IPS-15b (cell line): Measurements from ENCODE around the gene MTMR8.
"Not testable (repeated sequence)": the region's sequence is repeated elsewhere in the genome, so short reads cannot be mapped to it uniquely, and the experiment has no call there.

Experiments used
- H3K27me3 ChIP-seq: one replicate; pipeline ENCODE4 v1.6.1; 2013; ENCODE audit warnings: low read length; ENCODE audit not compliant: control insufficient read depth, insufficient read depth
- H3K36me3 ChIP-seq: one replicate; pipeline ENCODE4 v1.6.1; 2013; ENCODE audit warnings: low read length; ENCODE audit not compliant: control insufficient read depth, insufficient read depth
- H3K4me1 ChIP-seq: one replicate; pipeline ENCODE4 v1.6.1; 2013; ENCODE audit warnings: mild to moderate bottlenecking, low read length; ENCODE audit not compliant: control insufficient read depth, insufficient read depth
- H3K4me3 ChIP-seq: one replicate; pipeline ENCODE4 v1.5.1; 2013; ENCODE audit warnings: low read depth, low read length
- H3K9ac ChIP-seq: one replicate; pipeline ENCODE4 v1.6.1; 2013; ENCODE audit warnings: low read depth, mild to moderate bottlenecking, low read length
- H3K9me3 ChIP-seq: one replicate; pipeline ENCODE4 v1.6.1; 2013; ENCODE audit warnings: mild to moderate bottlenecking, low read length; ENCODE audit not compliant: control insufficient read depth, insufficient read depth

The MTMR8 gene

DNA sequence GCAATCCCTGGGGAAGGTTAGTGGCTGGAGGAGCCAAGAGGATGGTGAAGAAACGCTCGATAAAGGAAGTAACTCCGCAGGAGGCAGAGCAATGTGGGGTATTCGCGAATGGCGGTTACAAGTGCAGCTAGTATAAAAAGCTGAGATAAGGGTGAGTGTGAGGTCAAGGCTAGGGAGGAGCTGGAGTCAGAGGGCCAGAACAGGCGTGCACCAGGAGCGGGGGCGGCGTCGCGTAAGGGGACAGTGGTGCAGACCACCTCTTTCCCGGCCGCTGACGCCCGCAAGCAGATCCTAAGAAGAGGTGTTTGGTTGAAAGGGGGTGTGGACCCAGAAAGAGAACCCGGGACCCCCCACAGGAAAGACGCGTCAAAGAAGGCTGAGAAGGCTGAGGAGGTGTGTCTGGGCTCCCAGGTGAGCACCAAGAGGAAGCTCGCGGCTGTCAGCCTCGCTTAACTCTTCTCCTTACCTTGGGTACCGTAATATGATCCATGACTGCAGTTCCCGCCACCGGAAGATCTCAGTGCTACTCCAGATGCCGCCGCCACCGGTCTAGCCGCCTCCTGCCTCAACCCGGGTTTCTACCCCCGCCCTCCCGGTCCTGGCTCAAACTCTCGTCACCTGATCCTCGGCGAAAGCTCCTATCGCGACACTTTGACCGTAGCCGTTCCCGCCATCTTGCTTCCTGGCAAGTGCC lies at the start of gene MTMR8:
Gene MTMR8 (minus strand): TSS at position 579 of the 694 bp plus-strand sequence. CDS start 89 bp downstream, at position 490.
- no peaks in the 10 kb centered on the region for H3K9me3 ChIP-seq
- H3K4me3 ChIP-seq: peak within 1 kb of the TSS; percentile 72
- H3K4me1 ChIP-seq: no peaks in the 10 kb centered on the region
- H3K36me3 ChIP-seq: no peaks in the 10 kb centered on the region
- H3K9ac ChIP-seq: no peak within 1 kb of the TSS
- H3K27me3 ChIP-seq: no peaks in the 10 kb centered on the region

DNA sequence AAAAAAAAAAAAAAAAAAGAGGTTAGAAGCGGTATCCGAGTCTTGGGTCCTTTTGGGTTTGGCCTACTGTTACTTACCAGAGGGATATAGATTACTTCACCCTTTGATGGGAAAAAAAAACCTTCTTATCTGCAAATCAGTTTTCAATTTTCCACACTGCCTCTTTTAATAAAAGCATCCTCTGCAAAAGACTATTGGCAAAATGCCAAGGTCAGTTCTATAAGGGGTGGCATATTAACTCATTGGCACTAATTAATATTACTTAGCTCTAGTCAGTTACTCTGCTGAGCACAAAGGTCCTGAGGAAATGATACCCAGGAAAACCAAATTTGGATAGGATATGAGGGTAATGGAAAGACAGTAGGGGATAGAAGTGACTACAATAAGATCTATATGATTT lies 44.3 kb upstream of the MTMR8 start:
- H3K9me3 ChIP-seq: no peaks in the 10 kb centered on the region

DNA sequence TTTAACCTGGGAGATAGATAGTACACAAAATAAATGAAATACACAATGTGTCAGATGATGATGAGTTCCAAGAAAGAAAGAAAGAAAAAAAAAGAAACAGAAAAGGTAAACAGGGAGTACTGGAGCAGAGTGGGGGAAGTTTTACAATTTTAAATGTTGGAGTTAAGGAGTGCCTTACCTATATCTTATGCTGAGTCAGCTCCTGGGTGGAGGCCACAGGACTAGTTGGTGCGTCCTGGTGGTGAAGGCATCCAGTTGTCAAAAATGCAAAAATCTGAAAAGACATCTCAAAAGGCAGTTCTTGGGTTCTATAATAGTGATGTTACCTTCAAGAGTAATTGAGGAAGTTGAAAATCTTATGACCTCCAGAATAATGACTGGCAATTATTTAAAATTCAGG lies 42.4 kb upstream of the MTMR8 start:
- no peak overlapping the region for H3K9ac ChIP-seq
- no peaks in the 10 kb centered on the region for H3K4me1 ChIP-seq
- no peak overlapping the region for H3K4me3 ChIP-seq
- H3K27me3 ChIP-seq: no peaks in the 10 kb centered on the region
- H3K36me3 ChIP-seq: no peaks in the 10 kb centered on the region
- H3K9me3 ChIP-seq: peaks cover 5% of the 10 kb centered on the region

More for the DNA sequence above, 44.3 kb upstream of the MTMR8 start:
- Histone ChIP-seq H3K36me3 (no peaks in the 10 kb centered on the region), H3K9ac (no peak overlapping the region), H3K4me3 (no peak overlapping the region), H3K27me3 (no peaks in the 10 kb centered on the region), H3K4me1 (no peaks in the 10 kb centered on the region)

DNA sequence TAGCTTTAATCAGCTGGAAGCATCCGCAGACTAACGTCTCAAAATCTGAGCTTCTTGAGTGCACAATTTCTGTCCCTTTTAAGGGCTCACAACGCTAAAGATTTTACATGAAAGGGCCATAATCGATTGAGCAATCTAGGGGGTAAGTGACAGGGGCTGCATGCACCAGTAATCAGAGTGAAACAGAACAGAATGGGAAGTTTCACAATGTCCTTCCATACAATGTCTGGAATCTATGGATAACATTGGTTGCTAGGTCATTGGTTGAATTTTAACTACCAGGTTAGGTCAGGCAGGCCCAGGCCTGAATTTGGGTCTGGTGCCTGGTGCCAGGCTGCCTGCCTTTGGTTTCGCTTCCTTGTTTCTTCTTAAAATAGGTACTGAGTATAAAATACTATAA lies 42.0 kb upstream of the MTMR8 start:
- H3K4me3 ChIP-seq: no peak overlapping the region
- H3K9ac ChIP-seq: no peak overlapping the region
- no peaks in the 10 kb centered on the region for H3K4me1 ChIP-seq
- no peaks in the 10 kb centered on the region for H3K27me3 ChIP-seq
- H3K36me3 ChIP-seq: no peaks in the 10 kb centered on the region
- peaks cover 5% of the 10 kb centered on the region for H3K9me3 ChIP-seq

DNA sequence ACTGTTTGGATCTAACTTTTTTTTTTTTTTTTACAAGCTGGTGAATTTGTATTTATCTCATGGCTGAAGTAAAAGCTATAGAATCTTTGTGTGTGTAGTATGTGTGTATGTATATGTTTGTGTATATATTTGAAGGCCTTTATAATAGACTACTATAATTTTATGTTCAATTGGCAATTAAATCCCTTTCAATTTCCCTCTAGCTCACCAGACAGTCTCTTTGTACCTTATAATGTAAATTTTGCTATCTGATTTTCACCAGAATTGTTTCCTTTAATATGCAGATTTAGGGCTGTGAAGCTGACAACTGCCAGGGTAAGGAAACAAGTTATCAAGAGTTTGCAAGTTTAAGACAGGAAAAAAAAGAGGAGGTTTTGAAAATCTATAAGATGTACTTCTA lies 33.1 kb upstream of the MTMR8 start:
- H3K9ac ChIP-seq: no peak overlapping the region
- H3K4me3 ChIP-seq: no peak overlapping the region
- peaks cover 7% of the 10 kb centered on the region for H3K4me1 ChIP-seq
- H3K36me3 ChIP-seq: no peaks in the 10 kb centered on the region
- H3K27me3 ChIP-seq: no peaks in the 10 kb centered on the region
- H3K9me3 ChIP-seq: no peaks in the 10 kb centered on the region

DNA sequence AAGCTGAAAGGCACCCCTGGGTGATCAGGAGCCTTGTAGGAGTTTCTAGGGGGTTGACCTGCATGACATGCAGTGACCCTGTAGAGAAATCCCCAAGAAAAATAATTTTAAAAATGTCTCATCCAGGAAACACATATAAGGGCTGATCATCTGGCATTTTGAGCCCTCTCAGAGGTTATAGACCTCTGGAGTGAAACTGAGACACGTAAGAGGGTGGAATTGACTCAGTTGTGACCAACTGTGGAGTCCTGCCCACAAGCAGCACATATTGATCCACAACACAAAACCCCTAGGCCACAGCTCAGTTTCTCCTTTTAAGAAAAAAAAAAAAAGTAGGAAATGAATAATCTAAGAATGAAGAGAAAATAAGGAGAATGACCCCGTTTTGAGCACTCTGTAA lies 32.5 kb upstream of the MTMR8 start:
- H3K36me3 ChIP-seq: no peaks in the 10 kb centered on the region
- H3K27me3 ChIP-seq: no peaks in the 10 kb centered on the region
- H3K9ac ChIP-seq: no peak overlapping the region
- peaks cover 7% of the 10 kb centered on the region for H3K4me1 ChIP-seq
- no peak overlapping the region for H3K4me3 ChIP-seq
- H3K9me3 ChIP-seq: no peaks in the 10 kb centered on the region

DNA sequence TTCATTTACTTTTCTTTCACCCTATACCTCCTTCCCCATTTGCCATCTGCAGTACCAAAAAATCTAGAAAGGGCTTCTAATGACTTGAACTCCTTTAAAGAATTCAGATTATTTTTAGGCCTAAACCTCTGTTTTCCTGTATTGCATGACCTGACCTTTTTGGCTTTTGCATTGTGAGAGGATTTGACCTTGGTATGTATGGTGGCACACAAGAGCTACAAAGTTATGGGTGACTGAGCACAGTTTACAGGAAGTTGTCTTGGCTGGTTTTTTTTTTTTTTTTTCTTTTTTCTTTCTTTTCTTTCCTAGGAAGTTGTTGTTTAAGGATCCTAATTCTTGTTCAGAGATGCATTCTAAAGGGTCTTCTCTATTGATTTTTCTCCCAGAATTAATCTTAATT lies 32.0 kb upstream of the MTMR8 start:
- no peaks in the 10 kb centered on the region for H3K9me3 ChIP-seq
- H3K27me3 ChIP-seq: no peaks in the 10 kb centered on the region
- H3K9ac ChIP-seq: no peak overlapping the region
- H3K4me3 ChIP-seq: no peak overlapping the region
- H3K4me1 ChIP-seq: peaks cover 7% of the 10 kb centered on the region
- no peaks in the 10 kb centered on the region for H3K36me3 ChIP-seq

DNA sequence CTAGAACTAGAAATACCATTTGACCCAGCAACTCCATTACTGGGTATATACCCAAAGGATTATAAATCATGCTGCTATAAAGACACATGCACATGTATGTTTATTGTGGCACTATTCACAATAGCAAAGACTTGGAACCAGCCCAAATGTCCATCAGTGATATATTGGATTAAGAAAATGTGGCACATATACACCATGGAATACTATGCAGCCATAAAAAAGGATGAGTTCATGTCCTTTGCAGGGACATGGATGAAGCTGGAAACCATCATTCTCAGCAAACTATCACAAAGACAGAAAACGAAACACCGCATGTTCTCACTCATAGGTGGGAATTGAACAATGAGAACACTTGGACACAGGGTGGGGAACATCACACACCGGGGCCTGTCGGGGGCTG lies 14.5 kb upstream of the MTMR8 start:
- H3K36me3 ChIP-seq, H3K4me3 ChIP-seq, H3K4me1 ChIP-seq, H3K27me3 ChIP-seq, H3K9me3 ChIP-seq, H3K9ac ChIP-seq: not testable (repeated sequence)

DNA sequence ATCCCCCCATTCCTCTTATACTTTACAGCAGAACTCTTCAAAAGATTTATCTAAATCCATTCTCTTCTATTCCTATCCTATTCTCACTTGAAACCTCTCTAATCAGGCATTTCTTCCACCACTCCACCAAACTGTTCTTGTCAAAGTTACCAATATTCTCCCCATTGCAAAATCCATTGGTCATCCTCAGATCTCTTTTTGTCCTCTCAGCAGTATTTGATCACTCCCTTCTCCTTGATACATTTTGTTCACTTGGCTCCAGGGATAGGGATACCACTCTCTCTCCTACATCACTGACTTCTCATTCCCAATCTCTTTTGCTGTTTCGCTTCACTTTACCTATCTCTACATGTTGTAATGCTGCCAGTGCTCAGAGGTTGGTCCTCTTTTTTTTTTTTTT lies 2.8 kb upstream of the MTMR8 start:
- Histone ChIP-seq H3K4me1 (no peaks in the 10 kb centered on the region), H3K36me3 (no peaks in the 10 kb centered on the region), H3K9ac (no peak overlapping the region), H3K27me3 (no peaks in the 10 kb centered on the region), H3K4me3 (no peak overlapping the region), H3K9me3 (no peaks in the 10 kb centered on the region)

DNA sequence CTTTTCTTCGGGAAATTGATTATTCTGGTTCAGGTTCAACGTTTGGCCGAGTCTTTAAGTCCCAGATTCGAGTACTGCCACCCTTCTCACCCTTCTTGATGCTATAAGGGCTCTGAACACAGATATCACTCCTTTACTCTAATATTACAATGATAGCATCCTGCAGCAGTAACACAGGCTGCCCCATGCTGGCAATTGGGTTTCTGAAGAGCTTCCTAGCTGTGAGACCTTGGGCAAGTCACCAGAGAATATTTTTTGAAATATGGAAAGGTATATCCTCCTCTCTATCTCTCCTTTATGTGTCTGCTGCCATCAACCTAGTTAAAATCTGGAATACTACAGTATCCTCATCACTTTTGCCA lies 297 bp upstream of the MTMR8 start:
- H3K27me3 ChIP-seq: no peaks in the 10 kb centered on the region
- H3K4me1 ChIP-seq: no peaks in the 10 kb centered on the region
- H3K9me3 ChIP-seq: no peaks in the 10 kb centered on the region
- no peaks in the 10 kb centered on the region for H3K36me3 ChIP-seq
- peak overlapping the region; percentile 20 for H3K4me3 ChIP-seq
- H3K9ac ChIP-seq: no peak overlapping the region

DNA sequence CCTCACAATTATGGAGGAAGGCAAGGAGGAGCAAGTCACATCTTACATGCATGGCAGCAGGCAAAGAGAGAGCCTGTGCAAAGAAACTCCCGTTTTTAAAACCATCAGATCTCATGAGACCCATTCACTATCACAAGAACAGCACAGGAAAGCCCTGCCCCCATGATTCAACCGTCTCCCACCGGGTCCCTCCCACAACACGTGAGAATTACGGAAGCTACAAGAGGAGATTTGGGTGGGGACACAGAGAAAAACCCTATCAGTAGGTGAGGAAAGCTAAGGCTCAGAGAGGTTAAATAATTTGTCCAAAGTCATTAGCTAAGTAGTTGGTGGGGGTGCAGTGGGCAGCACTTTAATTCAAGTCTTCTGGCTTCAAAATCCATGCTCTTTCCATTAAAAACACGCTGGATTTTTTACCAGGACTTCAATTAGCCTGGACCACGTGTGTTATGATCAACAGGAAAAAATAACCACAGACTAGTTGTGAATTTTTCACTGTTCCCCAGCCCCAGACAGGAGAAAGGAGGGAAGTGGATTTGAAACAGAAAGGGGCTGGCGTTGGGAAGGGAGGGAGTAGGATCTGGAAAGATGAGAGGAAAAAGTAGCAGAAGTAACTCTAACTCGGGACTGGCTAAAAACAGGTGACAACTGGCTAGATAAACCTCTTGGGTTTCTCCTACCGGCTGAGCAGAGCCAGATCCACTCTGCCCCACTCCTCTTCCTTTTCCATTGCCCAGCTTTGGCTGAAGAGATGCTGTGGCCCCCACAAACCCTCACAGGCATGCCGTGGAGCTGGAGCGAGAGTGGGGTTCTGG lies 986 bp downstream of the MTMR8 start:
- H3K9me3 ChIP-seq: no peaks in the 10 kb centered on the region
- H3K9ac ChIP-seq: no peak overlapping the region
- no peaks in the 10 kb centered on the region for H3K27me3 ChIP-seq
- H3K4me1 ChIP-seq: no peaks in the 10 kb centered on the region
- H3K36me3 ChIP-seq: no peaks in the 10 kb centered on the region
- peak overlapping the region; percentile 72 for H3K4me3 ChIP-seq

DNA sequence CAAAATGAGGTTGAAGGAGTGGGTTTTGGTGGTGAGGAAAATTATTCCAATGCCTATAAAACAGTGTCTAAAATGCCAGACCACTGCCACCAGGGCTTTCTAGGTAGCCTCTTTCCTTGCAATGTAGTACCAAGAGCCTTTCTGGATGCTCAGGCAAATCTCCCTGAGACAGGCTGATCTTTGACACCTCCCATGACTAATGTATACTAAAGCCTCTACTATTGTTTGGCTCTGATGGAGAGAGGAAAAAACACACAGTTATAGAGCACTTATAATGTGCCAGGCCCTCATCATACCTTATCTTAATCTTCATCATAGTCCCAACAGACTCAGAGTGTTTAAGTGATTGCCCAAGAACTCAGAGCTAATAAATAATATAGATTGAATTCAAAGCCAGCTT lies 5.8 kb downstream of the MTMR8 start:
- H3K9ac ChIP-seq: no peak overlapping the region
- H3K27me3 ChIP-seq: no peaks in the 10 kb centered on the region
- peaks cover 10% of the 10 kb centered on the region for H3K9me3 ChIP-seq
- peaks cover 2% of the 10 kb centered on the region for H3K36me3 ChIP-seq
- H3K4me1 ChIP-seq: no peaks in the 10 kb centered on the region
- H3K4me3 ChIP-seq: no peak overlapping the region
